GM19099 (cell line): Measurements from ENCODE around the gene ANKH.

Experiments used
- POLR2A ChIP-seq: IDR thresholded peaks from 3 replicates; pipeline ENCODE4 v1.6.1; 2011; ENCODE audit warnings: low read depth; ENCODE audit not compliant: insufficient read length; ENCODE audit errors: extremely low read depth

The ANKH gene

GRCh38 chr5:14734396-14734795 lies 137.2 kb downstream of the ANKH start:
- no peak for TF ChIP-seq POLR2A

GRCh38 chr5:14733661-14734060 lies 137.9 kb downstream of the ANKH start:
- TF ChIP-seq POLR2A = no peak

- TF ChIP-seq POLR2A = no peak
Measured at GRCh38 chr5:14732991-14733390, 138.6 kb downstream of the ANKH start.

GRCh38 chr5:14730881-14731280 lies 140.7 kb downstream of the ANKH start:
- no peak for TF ChIP-seq POLR2A

- TF ChIP-seq POLR2A = no peak
Measured at GRCh38 chr5:14730466-14730865, 141.1 kb downstream of the ANKH start.

- TF ChIP-seq POLR2A = no peak
Measured at GRCh38 chr5:14729448-14730385, 141.9 kb downstream of the ANKH start.

- no peak for TF ChIP-seq POLR2A
Measured at GRCh38 chr5:14728459-14728938, 143.1 kb downstream of the ANKH start.

- no peak for TF ChIP-seq POLR2A
Measured at GRCh38 chr5:14727928-14728458, 143.6 kb downstream of the ANKH start.

- TF ChIP-seq POLR2A = no peak
Measured at GRCh38 chr5:14727428-14727865, 144.1 kb downstream of the ANKH start.

- no peak for TF ChIP-seq POLR2A
Measured at GRCh38 chr5:14726066-14726838, 145.3 kb downstream of the ANKH start.

- no peak for TF ChIP-seq POLR2A
Measured at GRCh38 chr5:14724633-14725032, 146.9 kb downstream of the ANKH start.

GRCh38 chr5:14723701-14724132 lies 147.9 kb downstream of the ANKH start:
- TF ChIP-seq POLR2A = no peak

GRCh38 chr5:14722923-14723322 lies 148.7 kb downstream of the ANKH start:
- no peak for TF ChIP-seq POLR2A

GRCh38 chr5:14721990-14722656 lies 149.5 kb downstream of the ANKH start:
- no peak for TF ChIP-seq POLR2A
